HepG2 (cell line): Measurements from ENCODE around the gene DNM1L.

Experiments used
- MEF2D ChIP-seq: sonication (generic); formaldehyde crosslinking; IDR thresholded peaks from 2 replicates; pipeline ENCODE4 v1.5.1; 2020; ENCODE audit warnings: mild to moderate bottlenecking, missing genetic modification reagents
- SNAPC2 ChIP-seq: sonication (generic); formaldehyde crosslinking; IDR thresholded peaks from 2 replicates; pipeline ENCODE4 v1.8.1; 2022; ENCODE audit warnings: mild to moderate bottlenecking, missing genetic modification reagents
- SP1 ChIP-seq, 2 experiments: fragments of 450-650 bp in 1 of 2; sonication (generic) in 1 of 2; formaldehyde crosslinking in 1 of 2; IDR thresholded peaks; 2 replicates each; pipeline versions ENCODE4 v1.4.0 to v1.6.1; 2016 to 2020; ENCODE audit warnings: missing genetic modification reagents in 1 of 2
- TRIM22 ChIP-seq: fragments of 450-650 bp; IDR thresholded peaks from 2 replicates; pipeline ENCODE4 v1.6.1; 2017
- ZGPAT ChIP-seq: IDR thresholded peaks from 2 replicates; pipeline ENCODE4 v1.6.1; 2016; ENCODE audit warnings: mild to moderate bottlenecking
- ZNF280B ChIP-seq: sonication (generic); formaldehyde crosslinking; IDR thresholded peaks from 2 replicates; pipeline ENCODE4 v1.5.0; 2020; ENCODE audit warnings: missing genetic modification reagents, mild to moderate bottlenecking, borderline replicate concordance
- TF ChIP-seq, protein P1 (sequence below): sonication (generic); formaldehyde crosslinking; IDR thresholded peaks from 2 replicates; pipeline ENCODE4 v1.5.0; 2020; ENCODE audit warnings: mild to moderate bottlenecking, missing genetic modification reagents, moderate library complexity
- TF ChIP-seq, protein P2 (sequence below): sonication (generic); formaldehyde crosslinking; IDR thresholded peaks from 2 replicates; pipeline ENCODE4 v1.9.0; 2022; ENCODE audit warnings: missing genetic modification reagents, mild to moderate bottlenecking, borderline replicate concordance

GRCh38 chr12:32736445-32736844 lies 57.3 kb downstream of the DNM1L start:
- no peak for TF ChIP-seq SNAPC2 (CRISPR knock-in tag)
- TF ChIP-seq MEF2D = no peak
- TF ChIP-seq ZGPAT (CRISPR knock-in tag) = no peak
- TF ChIP-seq SP1 (IDR thresholded peaks at IDR 0.05) = no peak
- no peak for TF ChIP-seq SP1 (CRISPR knock-in tag; IDR thresholded peaks at IDR 0.05)
- no peak for TF ChIP-seq ZNF280B (CRISPR knock-in tag)
- TF ChIP-seq, protein P1, sequence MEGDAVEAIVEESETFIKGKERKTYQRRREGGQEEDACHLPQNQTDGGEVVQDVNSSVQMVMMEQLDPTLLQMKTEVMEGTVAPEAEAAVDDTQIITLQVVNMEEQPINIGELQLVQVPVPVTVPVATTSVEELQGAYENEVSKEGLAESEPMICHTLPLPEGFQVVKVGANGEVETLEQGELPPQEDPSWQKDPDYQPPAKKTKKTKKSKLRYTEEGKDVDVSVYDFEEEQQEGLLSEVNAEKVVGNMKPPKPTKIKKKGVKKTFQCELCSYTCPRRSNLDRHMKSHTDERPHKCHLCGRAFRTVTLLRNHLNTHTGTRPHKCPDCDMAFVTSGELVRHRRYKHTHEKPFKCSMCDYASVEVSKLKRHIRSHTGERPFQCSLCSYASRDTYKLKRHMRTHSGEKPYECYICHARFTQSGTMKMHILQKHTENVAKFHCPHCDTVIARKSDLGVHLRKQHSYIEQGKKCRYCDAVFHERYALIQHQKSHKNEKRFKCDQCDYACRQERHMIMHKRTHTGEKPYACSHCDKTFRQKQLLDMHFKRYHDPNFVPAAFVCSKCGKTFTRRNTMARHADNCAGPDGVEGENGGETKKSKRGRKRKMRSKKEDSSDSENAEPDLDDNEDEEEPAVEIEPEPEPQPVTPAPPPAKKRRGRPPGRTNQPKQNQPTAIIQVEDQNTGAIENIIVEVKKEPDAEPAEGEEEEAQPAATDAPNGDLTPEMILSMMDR (CRISPR knock-in tag) = no peak
- TF ChIP-seq, protein P2, sequence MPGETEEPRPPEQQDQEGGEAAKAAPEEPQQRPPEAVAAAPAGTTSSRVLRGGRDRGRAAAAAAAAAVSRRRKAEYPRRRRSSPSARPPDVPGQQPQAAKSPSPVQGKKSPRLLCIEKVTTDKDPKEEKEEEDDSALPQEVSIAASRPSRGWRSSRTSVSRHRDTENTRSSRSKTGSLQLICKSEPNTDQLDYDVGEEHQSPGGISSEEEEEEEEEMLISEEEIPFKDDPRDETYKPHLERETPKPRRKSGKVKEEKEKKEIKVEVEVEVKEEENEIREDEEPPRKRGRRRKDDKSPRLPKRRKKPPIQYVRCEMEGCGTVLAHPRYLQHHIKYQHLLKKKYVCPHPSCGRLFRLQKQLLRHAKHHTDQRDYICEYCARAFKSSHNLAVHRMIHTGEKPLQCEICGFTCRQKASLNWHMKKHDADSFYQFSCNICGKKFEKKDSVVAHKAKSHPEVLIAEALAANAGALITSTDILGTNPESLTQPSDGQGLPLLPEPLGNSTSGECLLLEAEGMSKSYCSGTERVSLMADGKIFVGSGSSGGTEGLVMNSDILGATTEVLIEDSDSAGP = no peak
- TF ChIP-seq TRIM22 = no peak
